HepG2 (cell line): ENCODE measurements around the gene BRIP1. TPM values are rescaled to one million over a fixed set of nuclear protein-coding genes. Genes with fewer than 3 reads are reported as not detected.

Experiments used
- ATAC-seq: fragments of 200-7000 bp; cut with Tn5 transposase; 3 replicates; pipeline ENCODE4 v1.9.1; 2020; ENCODE audit warnings: mild to moderate bottlenecking, moderate library complexity
- BruUV-seq: library from RNA; stranded (reverse); fragments of 400-500 nt; replicated peaks from 2 replicates; lab custom pipeline; 2021; lab: Mats Ljungman, UMichigan
- CTCF ChIA-PET: fragments of 300-600 bp; formaldehyde crosslinking; extraction: SDS; loops from one replicate; lab custom pipeline; 2021; ENCODE audit warnings: low total read pairs, inconsistent platforms, low intra/inter-chr PET ratio; lab: Yijun Ruan, JAX
- POLR2A ChIA-PET: fragments of 350-600 bp; sonication (Branson Sonifier 250); formaldehyde crosslinking; loops from one replicate; lab custom pipeline; 2020; ENCODE audit warnings: antibody characterized with exemption, inconsistent platforms; lab: Yijun Ruan, JAX
- DNase-seq: peaks from one replicate; pipeline ENCODE4 v3.0.0-alpha.2; 2015; ENCODE audit warnings: low spot score
- FAIRE-seq: peaks from 3 replicates; lab custom pipeline; 2011; peaks lifted over from hg19 to GRCh38; lab: Jason Lieb, UNC
- H2AFZ ChIP-seq: one replicate; pipeline ENCODE4 v1.6.1; 2011; ENCODE audit warnings: low read length, inconsistent platforms
- H3K27ac ChIP-seq: fragments of 300-600 bp; 3 replicates; pipeline ENCODE4 v1.8.0; 2011; ENCODE audit warnings: mixed run types, mild to moderate bottlenecking, mixed read lengths, low read length, inconsistent platforms; ENCODE audit not compliant: insufficient read depth; ENCODE audit errors: extremely low read length
- H3K27me3 ChIP-seq, 2 experiments: fragments of 200-600 bp in 1 of 2; 2 replicates in 1 of 2; 3 replicates in 1 of 2; pipeline versions ENCODE4 v1.6.0 to v1.8.0; 2011; ENCODE audit warnings: low read length in 2 of 2, mild to moderate bottlenecking in 2 of 2, moderate library complexity in 2 of 2, inconsistent platforms in 1 of 2; ENCODE audit not compliant: insufficient read depth in 2 of 2, control insufficient read depth in 1 of 2
- H3K36me3 ChIP-seq, 2 experiments: fragments of 200-600 bp in 1 of 2; replicated peaks in 1 of 2; 2 replicates in 1 of 2; 3 replicates in 1 of 2; pipeline versions ENCODE4 v1.5.1 to v1.8.0; 2011; ENCODE audit warnings: low read length in 2 of 2, inconsistent platforms in 1 of 2; ENCODE audit not compliant: insufficient read depth in 2 of 2, control insufficient read depth in 1 of 2
- H3K4me1 ChIP-seq: 2 replicates; pipeline ENCODE4 v1.5.1; 2012; ENCODE audit warnings: low read length, inconsistent platforms; ENCODE audit not compliant: insufficient read depth
- H3K4me2 ChIP-seq: 2 replicates; pipeline ENCODE4 v1.6.0; 2011; ENCODE audit warnings: low read depth, low read length, inconsistent platforms
- H3K4me3 ChIP-seq, 3 experiments: fragments of 200-600 bp in 1 of 3; sonication (generic), shearing (Covaris generic) in 1 of 3; replicated peaks in 1 of 3; 2 replicates each; pipeline ENCODE4 v1.5.1; 2011 to 2016; ENCODE audit warnings: low read length in 3 of 3, inconsistent platforms in 2 of 3, low read depth in 2 of 3, mild to moderate bottlenecking in 2 of 3, control low read depth in 1 of 3, mixed read lengths in 1 of 3; ENCODE audit not compliant: insufficient read depth in 1 of 3
- H3K79me2 ChIP-seq: one replicate; pipeline ENCODE4 v1.6.1; 2011; ENCODE audit warnings: low read length, inconsistent platforms; ENCODE audit not compliant: insufficient read depth
- H3K9ac ChIP-seq: 2 replicates; pipeline ENCODE4 v1.6.0; 2011; ENCODE audit warnings: mild to moderate bottlenecking, low read depth, low read length, inconsistent platforms; ENCODE audit not compliant: insufficient read depth
- H3K9me3 ChIP-seq: 2 replicates; pipeline ENCODE4 v1.5.1; 2012; ENCODE audit warnings: mild to moderate bottlenecking, low read length
- H4K20me1 ChIP-seq: 2 replicates; pipeline ENCODE4 v1.6.0; 2011; ENCODE audit warnings: inconsistent platforms, mild to moderate bottlenecking, low read length, moderate library complexity; ENCODE audit not compliant: insufficient read depth
- ARID2 ChIP-seq: sonication (generic); formaldehyde crosslinking; IDR thresholded peaks from 2 replicates; pipeline ENCODE4 v1.8.1; 2022; ENCODE audit warnings: mild to moderate bottlenecking, missing genetic modification reagents, borderline replicate concordance
- ARNT ChIP-seq: fragments of 450-650 bp; IDR thresholded peaks from 2 replicates; pipeline ENCODE4 v1.6.1; 2017
- BRD4 ChIP-seq: sonication (generic); formaldehyde crosslinking; IDR thresholded peaks from 2 replicates; pipeline ENCODE4 v1.4.0; 2020; ENCODE audit warnings: missing genetic modification reagents
- FOXP4 ChIP-seq: sonication (generic); formaldehyde crosslinking; IDR thresholded peaks from 2 replicates; pipeline ENCODE4 v1.4.0; 2020; ENCODE audit warnings: missing genetic modification reagents
- JDP2 ChIP-seq: sonication (generic); formaldehyde crosslinking; IDR thresholded peaks from 2 replicates; pipeline ENCODE4 v1.8.1; 2022; ENCODE audit warnings: missing genetic modification reagents, borderline replicate concordance
- MAF1 ChIP-seq: sonication (generic); formaldehyde crosslinking; IDR thresholded peaks from 2 replicates; pipeline ENCODE4 v1.5.0; 2020; ENCODE audit warnings: missing genetic modification reagents, borderline replicate concordance
- PHF21A ChIP-seq: sonication (generic); formaldehyde crosslinking; IDR thresholded peaks from 2 replicates; pipeline ENCODE4 v1.5.0; 2020; ENCODE audit warnings: mild to moderate bottlenecking, missing genetic modification reagents
- RERE ChIP-seq: IDR thresholded peaks from 2 replicates; pipeline ENCODE4 v1.6.1; 2016; ENCODE audit warnings: low read depth, missing genetic modification reagents, missing compliant biosample characterization
- SALL1 ChIP-seq: sonication (generic); formaldehyde crosslinking; IDR thresholded peaks from 2 replicates; pipeline ENCODE4 v1.8.0; 2022; ENCODE audit warnings: mild to moderate bottlenecking, missing genetic modification reagents
- TFE3 ChIP-seq: IDR thresholded peaks from 2 replicates; pipeline ENCODE4 v1.6.1; 2016
- ZBTB8A ChIP-seq: sonication (generic); formaldehyde crosslinking; IDR thresholded peaks from 2 replicates; pipeline ENCODE4 v1.4.0; 2020; ENCODE audit warnings: mild to moderate bottlenecking, low read depth, missing genetic modification reagents, borderline replicate concordance
- ZNF296 ChIP-seq: sonication (generic); formaldehyde crosslinking; conservative IDR thresholded peaks from 2 replicates; pipeline ENCODE4 v1.5.0; 2020; ENCODE audit warnings: mild to moderate bottlenecking, missing genetic modification reagents
- ZNF331 ChIP-seq: sonication (generic); formaldehyde crosslinking; IDR thresholded peaks from 2 replicates; pipeline ENCODE4 v1.4.0; 2020; ENCODE audit warnings: missing genetic modification reagents
- ZNF703 ChIP-seq: sonication (generic); formaldehyde crosslinking; IDR thresholded peaks from 2 replicates; pipeline ENCODE4 v1.5.1; 2020; ENCODE audit warnings: missing genetic modification reagents, mild to moderate bottlenecking, moderate library complexity, borderline replicate concordance
- in situ Hi-C: cut with HindIII; loops from 2 replicates; pipeline ENCODE4 v1.10.0; 2017; ENCODE audit warnings: low pct_unique_long_range_greater_than_20kb; ENCODE audit not compliant: extremely low pct_ligation_motif_present
- intact Hi-C: fragments of 100-400 bp; cut with micrococcal nuclease; formaldehyde crosslinking; loops from one replicate; pipeline ENCODE4 v1.10.0; 2022; ENCODE audit not compliant: unreplicated experiment
- polyA plus RNA-seq, 8 experiments: library from polyadenylated mRNA; depleted of rRNA in 3 of 8; stranded (reverse) in 7 of 8; unstranded in 1 of 8; fragments of >200 nt; fragmentation: Illumina TruSeq in 4 of 8; extraction: Trizol in 4 of 8; gene quantifications; 2 replicates each; pipeline versions ENCODE4 v1.2.1 to v1.2.3, GENCODE V29; 2011 to 2016; ENCODE audit warnings: low read depth in 4 of 8, missing spikeins in 1 of 8, mixed read lengths in 1 of 8; ENCODE audit not compliant: insufficient read depth in 1 of 8
- total RNA-seq, 5 experiments: library from RNA; depleted of rRNA; stranded (reverse); fragments of >200 nt; fragmentation: Illumina TruSeq; extraction: Trizol; gene quantifications; 2 replicates each; pipeline ENCODE4 v1.2.3, GENCODE V29; 2016; ENCODE audit warnings: low read depth in 1 of 5
- TF ChIP-seq, protein P1 (sequence below): sonication (generic); formaldehyde crosslinking; IDR thresholded peaks from 2 replicates; pipeline ENCODE4 v1.4.0; 2020; ENCODE audit warnings: missing genetic modification reagents, borderline replicate concordance

BRIP1 gene
- total and polyA plus RNA-seq, 2 of the 13 experiments (the other 11 are each of a cell fraction or from before 2014, with no cell fraction given), result 3.8 to 27.7 TPM

DNA sequence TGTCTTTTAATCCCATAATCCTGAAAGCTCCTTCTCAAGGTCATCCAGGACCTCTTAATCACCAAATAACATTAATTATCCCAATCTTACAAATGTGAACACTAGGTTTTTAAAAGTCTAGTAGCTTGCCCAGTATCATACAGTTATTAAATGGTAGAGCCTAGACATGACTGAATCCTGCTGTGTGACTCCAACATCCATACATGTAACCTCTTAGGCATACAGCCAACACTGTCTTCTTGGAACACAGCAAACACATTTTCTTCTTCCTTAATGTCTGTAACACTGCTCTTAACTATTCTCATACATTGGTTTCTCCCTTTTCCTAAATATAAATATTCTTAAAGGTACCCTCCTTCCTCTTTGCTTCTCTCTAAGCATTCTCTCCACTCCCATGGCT lies 13.7 kb downstream of the BRIP1 start:
- no peak overlapping the region for H3K4me2 ChIP-seq
- H3K4me3 ChIP-seq, result no peak overlapping the region
- H3K27ac ChIP-seq, result no peak overlapping the region
- intact Hi-C loops (no loop called here), in situ Hi-C loops (loop anchor here (25.0 kb wide), 1 partner anchor 837 kb away; no protein-coding TSS in a partner anchor)
- ChIA-PET CTCF (no interaction called here), POLR2A (no interaction called here)
- peaks cover 9 to 41% of the 10 kb centered on the region in 2 experiments for H3K36me3 ChIP-seq
- H3K79me2 ChIP-seq, result no peaks in the 10 kb centered on the region
- no TSS peak for BruUV-seq
- no peaks in the 10 kb centered on the region for H3K27me3 ChIP-seq
- DNase-seq, result no peak
- no peaks in the 10 kb centered on the region for H4K20me1 ChIP-seq
- FAIRE-seq, result no peak
- H3K9ac ChIP-seq, result no peak overlapping the region
- no peak overlapping the region for H2AFZ ChIP-seq
- H3K4me1 ChIP-seq, result no peaks in the 10 kb centered on the region
- ATAC-seq, result no peak
- H3K9me3 ChIP-seq, result no peaks in the 10 kb centered on the region
- TF ChIP-seq ARID2 (CRISPR knock-in tag) (no peak), TFE3 (CRISPR knock-in tag) (no peak), ARNT (no peak), RERE (CRISPR knock-in tag) (no peak), ZNF331 (CRISPR knock-in tag) (no peak), ZNF703 (CRISPR knock-in tag) (no peak), JDP2 (CRISPR knock-in tag) (no peak), ZNF296 (CRISPR knock-in tag) (no peak), ZBTB8A (CRISPR knock-in tag) (no peak), PHF21A (CRISPR knock-in tag) (no peak), BRD4 (CRISPR knock-in tag) (no peak), FOXP4 (CRISPR knock-in tag) (no peak), MAF1 (no peak), SALL1 (no peak)
- TF ChIP-seq, protein P1, sequence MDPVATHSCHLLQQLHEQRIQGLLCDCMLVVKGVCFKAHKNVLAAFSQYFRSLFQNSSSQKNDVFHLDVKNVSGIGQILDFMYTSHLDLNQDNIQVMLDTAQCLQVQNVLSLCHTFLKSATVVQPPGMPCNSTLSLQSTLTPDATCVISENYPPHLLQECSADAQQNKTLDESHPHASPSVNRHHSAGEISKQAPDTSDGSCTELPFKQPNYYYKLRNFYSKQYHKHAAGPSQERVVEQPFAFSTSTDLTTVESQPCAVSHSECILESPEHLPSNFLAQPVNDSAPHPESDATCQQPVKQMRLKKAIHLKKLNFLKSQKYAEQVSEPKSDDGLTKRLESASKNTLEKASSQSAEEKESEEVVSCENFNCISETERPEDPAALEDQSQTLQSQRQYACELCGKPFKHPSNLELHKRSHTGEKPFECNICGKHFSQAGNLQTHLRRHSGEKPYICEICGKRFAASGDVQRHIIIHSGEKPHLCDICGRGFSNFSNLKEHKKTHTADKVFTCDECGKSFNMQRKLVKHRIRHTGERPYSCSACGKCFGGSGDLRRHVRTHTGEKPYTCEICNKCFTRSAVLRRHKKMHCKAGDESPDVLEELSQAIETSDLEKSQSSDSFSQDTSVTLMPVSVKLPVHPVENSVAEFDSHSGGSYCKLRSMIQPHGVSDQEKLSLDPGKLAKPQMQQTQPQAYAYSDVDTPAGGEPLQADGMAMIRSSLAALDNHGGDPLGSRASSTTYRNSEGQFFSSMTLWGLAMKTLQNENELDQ (CRISPR knock-in tag), result no peak
